H9 (cell line): ENCODE measurements around the gene MOSMO. TPM values are rescaled to one million over a fixed set of nuclear protein-coding genes. Genes with fewer than 3 reads are reported as not detected.

Source experiments
- DNase-seq: peaks from one replicate; pipeline ENCODE4 v3.0.0-alpha.2; 2017
- H2AFZ ChIP-seq: one replicate; pipeline ENCODE4 v1.6.1; 2013; ENCODE audit warnings: mild to moderate bottlenecking, low read length, control low read depth, moderate library complexity
- H2AK5ac ChIP-seq: 2 replicates; pipeline ENCODE4 v1.6.1; 2013; ENCODE audit warnings: low read length, control low read depth, mixed read lengths; ENCODE audit not compliant: insufficient read length
- H2BK120ac ChIP-seq: one replicate; pipeline ENCODE4 v1.6.1; 2013; ENCODE audit warnings: low read depth, mild to moderate bottlenecking, low read length, control low read depth, inconsistent platforms; ENCODE audit not compliant: poor library complexity, severe bottlenecking
- H2BK12ac ChIP-seq: 2 replicates; pipeline ENCODE4 v1.6.1; 2013; ENCODE audit warnings: low read length, control low read depth, mixed read lengths, low read depth; ENCODE audit not compliant: insufficient read length
- H2BK15ac ChIP-seq: 2 replicates; pipeline ENCODE4 v1.6.1; 2013; ENCODE audit warnings: low read depth, low read length, control low read depth
- H2BK20ac ChIP-seq: one replicate; pipeline ENCODE4 v1.6.1; 2013; ENCODE audit warnings: low read depth, mild to moderate bottlenecking, low read length, control low read depth, inconsistent platforms; ENCODE audit not compliant: poor library complexity, severe bottlenecking
- H2BK5ac ChIP-seq: 2 replicates; pipeline ENCODE4 v1.6.1; 2013; ENCODE audit warnings: low read length, control low read depth, mixed read lengths; ENCODE audit not compliant: insufficient read length
- H3K14ac ChIP-seq: 2 replicates; pipeline ENCODE4 v1.6.1; 2013; ENCODE audit warnings: low read length, control low read depth; ENCODE audit not compliant: insufficient read depth
- H3K18ac ChIP-seq: 2 replicates; pipeline ENCODE4 v1.6.1; 2013; ENCODE audit warnings: low read depth, mild to moderate bottlenecking, mixed read lengths, low read length, control low read depth; ENCODE audit not compliant: insufficient read length
- H3K23ac ChIP-seq: 2 replicates; pipeline ENCODE4 v1.6.1; 2013; ENCODE audit warnings: low read length, control low read depth, mixed read lengths, low read depth; ENCODE audit not compliant: insufficient read length
- H3K23me2 ChIP-seq: 2 replicates; pipeline ENCODE4 v1.6.1; 2013; ENCODE audit warnings: low read depth, mild to moderate bottlenecking, mixed read lengths, low read length, control low read depth; ENCODE audit not compliant: insufficient read length, poor library complexity, severe bottlenecking
- H3K27ac ChIP-seq: 2 replicates; pipeline ENCODE4 v1.5.1; 2013; ENCODE audit warnings: low read length, control low read depth, mixed read lengths, low read depth; ENCODE audit not compliant: insufficient read length
- H3K27me3 ChIP-seq: 2 replicates; pipeline ENCODE4 v1.6.1; 2013; ENCODE audit warnings: low read length, control low read depth, inconsistent platforms; ENCODE audit not compliant: insufficient read depth
- H3K4ac ChIP-seq: 2 replicates; pipeline ENCODE4 v1.6.1; 2013; ENCODE audit warnings: low read depth, mild to moderate bottlenecking, control low read depth, inconsistent platforms, low read length, moderate library complexity
- H3K4me1 ChIP-seq: 2 replicates; pipeline ENCODE4 v1.6.1; 2013; ENCODE audit warnings: low read length, control low read depth, inconsistent platforms; ENCODE audit not compliant: insufficient read depth
- H3K4me2 ChIP-seq: 2 replicates; pipeline ENCODE4 v1.6.1; 2013; ENCODE audit warnings: low read length, control low read depth, mixed read lengths; ENCODE audit not compliant: insufficient read length, insufficient read depth
- H3K56ac ChIP-seq: 2 replicates; pipeline ENCODE4 v1.6.1; 2013; ENCODE audit warnings: low read depth, mild to moderate bottlenecking, mixed read lengths, low read length, control low read depth; ENCODE audit not compliant: insufficient read length
- H3K79me1 ChIP-seq: 2 replicates; pipeline ENCODE4 v1.6.1; 2013; ENCODE audit warnings: low read depth, mild to moderate bottlenecking, moderate library complexity, low read length, control low read depth, inconsistent platforms; ENCODE audit not compliant: insufficient read depth, poor library complexity, severe bottlenecking
- H3K79me2 ChIP-seq: 2 replicates; pipeline ENCODE4 v1.6.1; 2013; ENCODE audit warnings: low read length, control low read depth, inconsistent platforms; ENCODE audit not compliant: insufficient read depth
- H3K9ac ChIP-seq: 2 replicates; pipeline ENCODE4 v1.6.1; 2013; ENCODE audit warnings: low read length, control low read depth, mixed read lengths; ENCODE audit not compliant: insufficient read length; ENCODE audit errors: extremely low read depth
- H3K9me3 ChIP-seq: one replicate; pipeline ENCODE4 v1.6.1; 2013; ENCODE audit warnings: low read depth, low read length, inconsistent platforms; ENCODE audit not compliant: control insufficient read depth
- H3T11ph ChIP-seq: one replicate; pipeline ENCODE4 v1.6.1; 2013; ENCODE audit warnings: mild to moderate bottlenecking, low read length, control low read depth, inconsistent platforms
- H4K20me1 ChIP-seq: one replicate; pipeline ENCODE4 v1.6.1; 2013; ENCODE audit not compliant: control insufficient read depth, insufficient read length, insufficient read depth
- H4K5ac ChIP-seq: 2 replicates; pipeline ENCODE4 v1.6.1; 2013; ENCODE audit warnings: low read depth, mild to moderate bottlenecking, mixed read lengths, low read length, control low read depth; ENCODE audit not compliant: insufficient read length
- H4K8ac ChIP-seq: replicated peaks from 2 replicates; pipeline ENCODE4 v1.6.1; 2013; ENCODE audit warnings: low read length, control low read depth, mixed read lengths, low read depth; ENCODE audit not compliant: insufficient read length
- H4K91ac ChIP-seq: 2 replicates; pipeline ENCODE4 v1.6.1; 2013; ENCODE audit warnings: low read depth, mild to moderate bottlenecking, moderate library complexity, mixed read lengths, low read length, control low read depth; ENCODE audit not compliant: insufficient read length
- H3K27ac Mint-ChIP-seq, 3 experiments: 2 replicates in 2 of 3; 3 replicates in 1 of 3; pipeline ENCODE4 v1.8.0; 2020 to 2021; ENCODE audit warnings: mixed read lengths in 3 of 3, mild to moderate bottlenecking in 1 of 3, moderate library complexity in 1 of 3
- H3K27me3 Mint-ChIP-seq: 2 replicates; pipeline ENCODE4 v1.8.0; 2021; ENCODE audit warnings: low read depth, mild to moderate bottlenecking, moderate library complexity, mixed read lengths
- H3K36me3 Mint-ChIP-seq, 3 experiments: 2 replicates in 2 of 3; 3 replicates in 1 of 3; pipeline ENCODE4 v1.8.0; 2020 to 2021; ENCODE audit warnings: low read depth in 3 of 3, mixed read lengths in 3 of 3; ENCODE audit not compliant: insufficient read depth in 1 of 3
- H3K4me1 Mint-ChIP-seq, 2 experiments: 2 replicates each; pipeline ENCODE4 v1.8.0; 2020; ENCODE audit warnings: mixed read lengths in 2 of 2
- H3K4me3 Mint-ChIP-seq, 2 experiments: 2 replicates in 1 of 2; 3 replicates in 1 of 2; pipeline ENCODE4 v1.8.0; 2020 to 2021; ENCODE audit warnings: mild to moderate bottlenecking in 2 of 2, mixed read lengths in 2 of 2, moderate library complexity in 1 of 2
- H3K9me3 Mint-ChIP-seq, 2 experiments: 2 replicates in 1 of 2; 3 replicates in 1 of 2; pipeline ENCODE4 v1.8.0; 2020; ENCODE audit warnings: mild to moderate bottlenecking in 2 of 2, mixed read lengths in 2 of 2, moderate library complexity in 1 of 2
- WGBS: extraction: QIAGEN DNeasy Blood & Tissue Kit; methylation state at CpG from one replicate; pipeline ENCODE4 v1.1.7; 2013; ENCODE audit warnings: missing lambda C conversion rate, low lambda C conversion rate, mixed read lengths; ENCODE audit not compliant: insufficient read length; ENCODE audit errors: extremely low coverage; 5-methylcytosine and 5-hydroxymethylcytosine counted together
- total RNA-seq: library from RNA; stranded (reverse); gene quantifications from 2 replicates; pipeline ENCODE4 v1.2.1, GENCODE V29; 2021
- TF ChIP-seq, protein P1 (sequence below): fragments of 200-600 bp; sonication (generic); conservative IDR thresholded peaks from 3 replicates; pipeline ENCODE4 v1.8.0; 2021; ENCODE audit warnings: antibody characterized with exemption, mild to moderate bottlenecking

Gene MOSMO
- total RNA-seq, 1 experiment from 2014 or later = 13.5 TPM

- Histone ChIP-seq H2BK20ac (no peak overlapping the region), H3K56ac (no peak overlapping the region), H2BK5ac (no peak overlapping the region), H4K8ac (no peak overlapping the region), H3K79me2 (no peaks in the 10 kb centered on the region), H3K9ac (no peak overlapping the region), H3K9me3 (no peaks in the 10 kb centered on the region), H3K27me3 (no peaks in the 10 kb centered on the region), H3K18ac (no peak overlapping the region), H3K4ac (no peak overlapping the region), H2BK15ac (no peak overlapping the region), H4K20me1 (no peaks in the 10 kb centered on the region), H3K14ac (no peak overlapping the region), H3K4me2 (no peak overlapping the region), H4K5ac (no peak overlapping the region), H3K27ac (no peak overlapping the region), H3T11ph (no peak overlapping the region), H3K79me1 (no peaks in the 10 kb centered on the region), H2AFZ (no peak overlapping the region), H2BK12ac (no peak overlapping the region), H3K23ac (no peak overlapping the region), H3K4me1 (no peaks in the 10 kb centered on the region), H2AK5ac (no peak overlapping the region), H3K23me2 (no peaks in the 10 kb centered on the region), H2BK120ac (no peak overlapping the region), H4K91ac (no peak overlapping the region)
- no peaks in the 10 kb centered on the region for H3K4me1 Mint-ChIP-seq
- H3K4me3 Mint-ChIP-seq = no peak overlapping the region
- no peaks in the 10 kb centered on the region for H3K27me3 Mint-ChIP-seq
- H3K36me3 Mint-ChIP-seq = peaks cover 39 to 87% (median 75%) of the 10 kb centered on the region in 3 experiments; a peak in 6 of 7 replicates
- TF ChIP-seq, protein P1, sequence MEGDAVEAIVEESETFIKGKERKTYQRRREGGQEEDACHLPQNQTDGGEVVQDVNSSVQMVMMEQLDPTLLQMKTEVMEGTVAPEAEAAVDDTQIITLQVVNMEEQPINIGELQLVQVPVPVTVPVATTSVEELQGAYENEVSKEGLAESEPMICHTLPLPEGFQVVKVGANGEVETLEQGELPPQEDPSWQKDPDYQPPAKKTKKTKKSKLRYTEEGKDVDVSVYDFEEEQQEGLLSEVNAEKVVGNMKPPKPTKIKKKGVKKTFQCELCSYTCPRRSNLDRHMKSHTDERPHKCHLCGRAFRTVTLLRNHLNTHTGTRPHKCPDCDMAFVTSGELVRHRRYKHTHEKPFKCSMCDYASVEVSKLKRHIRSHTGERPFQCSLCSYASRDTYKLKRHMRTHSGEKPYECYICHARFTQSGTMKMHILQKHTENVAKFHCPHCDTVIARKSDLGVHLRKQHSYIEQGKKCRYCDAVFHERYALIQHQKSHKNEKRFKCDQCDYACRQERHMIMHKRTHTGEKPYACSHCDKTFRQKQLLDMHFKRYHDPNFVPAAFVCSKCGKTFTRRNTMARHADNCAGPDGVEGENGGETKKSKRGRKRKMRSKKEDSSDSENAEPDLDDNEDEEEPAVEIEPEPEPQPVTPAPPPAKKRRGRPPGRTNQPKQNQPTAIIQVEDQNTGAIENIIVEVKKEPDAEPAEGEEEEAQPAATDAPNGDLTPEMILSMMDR = no peak
- H3K27ac Mint-ChIP-seq = no peak overlapping the region
- no CpG with 5 or more reads among the region's 6 CpGs for WGBS
- no peaks in the 10 kb centered on the region for H3K9me3 Mint-ChIP-seq
- no peak for DNase-seq
Measured at GRCh38 chr16:21964353-21964752, 43.6 kb upstream of the MOSMO start.
